ENCODE results near the gene IPO7. TPM values are rescaled to one million over a fixed set of nuclear protein-coding genes. Genes with fewer than 3 reads are reported as not detected.

IPO7 gene
- total RNA-seq, 4 donors from 2014 or later: 68.6 to 123 (median 82.8) TPM

GRCh38 chr11:9490376-9490775 is 105.9 kb downstream of the IPO7 start:
- Histone ChIP-seq H3K9me3 (no peaks in the 10 kb centered on the region), H3K27ac (no peak overlapping the region), H3K36me3 (peaks cover 72% of the 10 kb centered on the region), H3K27me3 (no peaks in the 10 kb centered on the region), H3K4me3 (no peak overlapping the region), H3K4me1 (no peaks in the 10 kb centered on the region)
- TF ChIP-seq EP300 (IDR thresholded peaks at IDR 0.05) (no peak), POLR2A (IDR thresholded peaks at IDR 0.05) (no peak), CTCF (IDR thresholded peaks at IDR 0.05) (no peak), POLR2AphosphoS5 (IDR thresholded peaks at IDR 0.05) (no peak)
- no peak for DNase-seq (ENCODE audit: low spot score in 2 of 2)
- 97% methylated on average over 3 of the region's 3 CpGs for WGBS

- WGBS: 45% methylated on average over 1 of the region's 1 CpG
- Histone ChIP-seq H3K27ac (no peak overlapping the region), H3K36me3 (peaks cover 75% of the 10 kb centered on the region)
Measured at GRCh38 chr11:9493492-9493891, 109.0 kb downstream of the IPO7 start.

GRCh38 chr11:9494316-9494715 is 109.9 kb downstream of the IPO7 start:
- Histone ChIP-seq H3K36me3 (peaks cover 79% of the 10 kb centered on the region), H3K9me3 (no peaks in the 10 kb centered on the region)
- WGBS: 95% methylated on average over 3 of the region's 3 CpGs

More at GRCh38 chr11:9493492-9493891, 109.0 kb downstream of the IPO7 start:
- TF ChIP-seq POLR2AphosphoS5 (IDR thresholded peaks at IDR 0.05) (no peak), POLR2A (IDR thresholded peaks at IDR 0.05) (no peak), EP300 (IDR thresholded peaks at IDR 0.05) (no peak), CTCF (IDR thresholded peaks at IDR 0.05) (no peak)
- Histone ChIP-seq H3K27me3 (no peaks in the 10 kb centered on the region), H3K4me1 (no peaks in the 10 kb centered on the region), H3K9me3 (no peaks in the 10 kb centered on the region), H3K4me3 (no peak overlapping the region)
- DNase-seq (ENCODE audit: low spot score in 2 of 2): no peak

GRCh38 chr11:9495803-9496514 is 111.5 kb downstream of the IPO7 start:
- Histone ChIP-seq H3K27me3 (no peaks in the 10 kb centered on the region), H3K4me3 (no peak overlapping the region), H3K36me3 (peaks cover 81% of the 10 kb centered on the region), H3K9me3 (no peaks in the 10 kb centered on the region), H3K4me1 (no peaks in the 10 kb centered on the region), H3K27ac (no peak overlapping the region)
- no peak for DNase-seq (ENCODE audit: low spot score in 2 of 2)
- WGBS: 85% methylated on average over 6 of the region's 6 CpGs
- TF ChIP-seq POLR2AphosphoS5 (IDR thresholded peaks at IDR 0.05) (no peak), POLR2A (IDR thresholded peaks at IDR 0.05) (no peak), CTCF (IDR thresholded peaks at IDR 0.05) (no peak), EP300 (IDR thresholded peaks at IDR 0.05) (no peak)

More at GRCh38 chr11:9494316-9494715, 109.9 kb downstream of the IPO7 start:
- Histone ChIP-seq H3K27ac (no peak overlapping the region), H3K4me1 (no peaks in the 10 kb centered on the region), H3K27me3 (no peaks in the 10 kb centered on the region), H3K4me3 (no peak overlapping the region)
- no peak for DNase-seq (ENCODE audit: low spot score in 2 of 2)
- TF ChIP-seq EP300 (IDR thresholded peaks at IDR 0.05): no peak
- no peak for TF ChIP-seq POLR2A (IDR thresholded peaks at IDR 0.05)
- TF ChIP-seq POLR2AphosphoS5 (IDR thresholded peaks at IDR 0.05): no peak
- no peak for TF ChIP-seq CTCF (IDR thresholded peaks at IDR 0.05)

Other genes with a start within 250 kb of the IPO7 start
- gene DENND5A, start 119.3 kb upstream of the IPO7 start, total RNA-seq: 10 to 100 TPM; 30.4 to 52.9 (median 36.4) TPM
- gene TMEM41B, start 70.1 kb upstream of the IPO7 start, total RNA-seq: 10 to 100 TPM; 30.1 to 72.3 (median 34.3) TPM
- 10 to 100 TPM; 16.1 to 25.9 (median 18.4) TPM for gene ZNF143, start 76.4 kb downstream of the IPO7 start, total RNA-seq
- gene WEE1, start 189.0 kb downstream of the IPO7 start, total RNA-seq: 100 to 1,000 TPM in 3 of 4 donors, 10 to 100 TPM in 1; 82.0 to 296 (median 183) TPM

Measured in suprapubic skin (tissue), 4 donors.